Measurements from ENCODE around the gene GRM6. TPM values are rescaled to one million over a fixed set of nuclear protein-coding genes. Genes with fewer than 3 reads are reported as not detected.
A peak's percentile ranks its signal among the peaks of the same experiment; 100 is the strongest.

Gene GRM6
- total RNA-seq = not detected

DNA sequence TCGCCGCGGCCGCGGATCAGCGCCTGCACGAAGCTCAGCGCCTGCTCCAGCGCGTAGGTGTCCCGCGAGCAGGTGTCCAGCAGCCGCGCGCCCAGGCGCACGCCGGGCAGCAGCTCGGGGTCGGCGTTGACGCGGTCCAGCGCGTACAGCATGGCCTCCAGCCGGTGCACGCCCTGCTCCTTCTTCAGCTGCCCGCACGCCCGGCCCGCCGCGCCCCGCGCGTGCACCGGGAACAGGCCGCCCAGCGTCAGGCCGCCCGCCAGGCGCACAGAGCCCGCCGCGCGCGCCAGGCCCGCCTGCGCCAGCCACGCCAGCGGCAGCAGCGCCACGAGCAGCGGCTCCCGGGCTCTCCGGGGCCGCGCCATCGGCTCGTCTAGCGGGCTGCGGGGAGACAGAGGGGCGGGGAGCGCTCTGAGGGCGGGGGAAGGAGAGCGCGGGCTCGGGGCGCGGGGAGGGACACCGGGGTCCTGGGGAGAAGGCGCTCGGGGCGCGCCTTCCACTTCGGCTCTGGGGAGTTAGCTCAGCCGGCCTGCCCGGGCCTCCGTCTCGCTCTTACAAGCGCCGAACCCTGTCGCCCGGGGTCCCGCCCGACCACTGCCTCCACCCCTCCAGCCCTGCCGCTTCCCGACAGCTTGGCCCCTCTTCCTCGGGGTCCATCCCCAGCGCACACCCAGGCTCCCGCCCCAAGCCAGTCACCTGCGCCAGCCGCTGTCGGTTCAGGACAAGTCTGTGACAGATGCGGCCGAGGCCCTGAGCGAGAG is at the start of gene GRM6:
Gene GRM6 (minus strand): TSS at position 741 of the 761 bp plus-strand sequence. CDS start 376 bp downstream, at position 365.
- Mint-ChIP-seq H3K4me3 (no peak within 1 kb of the TSS), H3K9me3 (no peaks in the 10 kb centered on the region)
- DNase-seq = no peak

DNA sequence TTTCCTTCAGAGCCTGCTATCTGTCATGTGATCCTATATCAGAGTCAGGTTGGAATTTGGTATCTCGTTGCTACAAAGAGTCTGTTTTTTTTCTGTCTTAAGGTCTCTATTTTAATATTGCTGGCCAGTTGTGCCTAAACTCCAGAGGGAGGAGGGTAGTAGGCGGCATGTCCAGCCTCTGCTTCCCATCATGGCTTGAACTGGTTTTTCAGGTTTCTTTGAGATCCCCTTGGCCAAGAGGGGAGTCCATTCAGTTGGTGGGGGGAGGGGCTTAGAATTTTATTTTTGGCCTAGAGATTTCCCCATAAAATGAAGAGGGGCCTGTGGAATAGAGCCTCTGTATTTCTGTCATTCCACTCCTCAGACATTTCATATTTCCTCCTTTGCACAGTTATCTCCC is 49.6 kb upstream of the GRM6 start:
- Mint-ChIP-seq H3K4me3 (no peak overlapping the region), H3K36me3 (peaks cover 8% of the 10 kb centered on the region), H3K27me3 (no peaks in the 10 kb centered on the region), H3K4me1 (no peaks in the 10 kb centered on the region), H3K9me3 (peaks cover 37% of the 10 kb centered on the region), H3K27ac (no peak overlapping the region)
- no peak for DNase-seq

More for the DNA sequence above, at the start of gene GRM6:
- H3K4me1 Mint-ChIP-seq = no peaks in the 10 kb centered on the region
- H3K27ac Mint-ChIP-seq = no peak within 1 kb of the TSS
- H3K36me3 Mint-ChIP-seq = no peaks in the 10 kb centered on the region
- H3K27me3 Mint-ChIP-seq = peaks cover 46% of the 10 kb centered on the region

DNA sequence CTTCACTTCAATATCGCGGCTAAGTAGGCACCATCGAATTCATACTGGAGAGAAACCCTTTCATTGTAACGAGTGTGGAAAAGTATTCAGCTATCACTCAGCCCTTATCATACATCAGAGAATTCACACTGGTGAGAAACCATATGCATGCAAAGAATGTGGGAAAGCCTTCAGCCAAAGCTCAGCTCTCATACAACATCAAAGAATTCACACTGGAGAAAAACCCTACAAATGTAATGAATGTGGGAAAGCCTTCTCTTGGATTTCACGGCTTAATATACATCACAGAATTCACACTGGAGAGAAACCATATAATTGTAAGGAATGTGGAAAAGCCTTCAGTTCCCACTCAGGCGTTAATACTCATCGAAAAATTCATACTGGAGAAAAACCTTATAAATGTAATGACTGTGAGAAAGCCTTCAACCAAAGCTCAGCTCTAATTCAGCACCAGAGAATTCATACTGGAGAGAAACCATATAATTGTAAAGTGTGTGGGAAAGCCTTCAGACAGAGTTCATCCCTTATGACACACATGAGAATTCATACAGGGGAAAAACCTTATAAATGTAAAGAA is 38.0 kb upstream of the GRM6 start:
- DNase-seq = no peak
- Mint-ChIP-seq H3K9me3 (peaks cover 75% of the 10 kb centered on the region), H3K36me3 (peaks cover 77% of the 10 kb centered on the region), H3K27ac (no peak overlapping the region), H3K4me1 (no peaks in the 10 kb centered on the region), H3K4me3 (no peak overlapping the region), H3K27me3 (no peaks in the 10 kb centered on the region)

DNA sequence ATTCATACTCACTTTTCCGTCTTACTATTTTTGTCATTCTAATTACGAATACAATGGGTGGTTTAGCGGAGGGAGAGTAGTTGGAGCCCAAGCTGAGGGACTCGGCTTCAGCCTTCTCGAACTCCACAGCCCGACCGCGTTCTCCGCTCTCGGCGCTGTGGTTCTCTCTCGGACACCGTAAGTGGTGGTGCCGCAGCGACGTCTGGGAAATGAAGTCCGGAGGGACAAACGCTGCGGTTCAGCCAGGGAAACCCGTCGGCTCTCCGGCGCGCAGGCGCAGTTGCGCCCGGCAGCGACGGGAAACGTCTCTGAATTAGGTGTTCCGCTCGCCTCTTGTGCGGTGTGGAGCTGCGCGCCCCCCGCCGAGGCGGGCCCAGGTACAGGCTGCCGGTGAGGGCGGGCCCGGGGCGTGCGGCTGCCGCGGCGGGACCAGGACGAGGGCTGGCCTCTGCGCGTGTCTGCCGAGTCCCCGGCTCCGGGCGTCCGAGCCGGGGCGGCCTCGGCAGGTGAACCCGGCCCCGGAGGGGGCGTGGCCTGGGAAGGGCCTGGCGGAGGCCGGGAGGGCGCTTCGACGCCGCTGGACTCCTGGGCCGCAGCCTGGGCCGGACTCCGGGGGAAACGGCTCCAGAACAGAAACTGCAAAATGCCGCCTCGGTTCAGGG is 28.5 kb upstream of the GRM6 start, which contains the start of gene ZNF879:
Gene ZNF879 (plus strand): TSS at position 277 of the 662 bp plus-strand sequence. CDS start 1,201 bp downstream, outside the sequence.
- peaks cover 50% of the 10 kb centered on the region for H3K36me3 Mint-ChIP-seq
- peak; percentile 93 for DNase-seq

DNA sequence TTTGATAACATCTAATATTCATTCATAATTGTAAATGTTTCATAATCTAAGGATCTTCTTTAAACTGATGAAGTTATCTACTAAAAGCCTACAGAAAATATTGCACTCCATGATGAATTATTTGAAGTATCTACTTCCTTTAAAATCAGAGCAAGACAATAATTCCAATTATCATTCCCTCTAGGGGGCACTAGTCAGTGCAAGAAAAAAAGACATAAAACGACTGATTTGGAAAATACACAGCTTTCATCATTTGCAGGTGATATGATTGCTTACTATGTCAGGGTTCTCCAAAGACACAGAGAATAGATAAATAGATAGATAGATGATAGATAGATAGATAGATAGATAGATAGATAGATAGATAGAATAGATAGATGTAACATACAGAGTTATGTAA is 13.5 kb upstream of the GRM6 start:
- Mint-ChIP-seq H3K27me3 (peaks cover 8% of the 10 kb centered on the region), H3K27ac (no peak overlapping the region), H3K4me1 (no peaks in the 10 kb centered on the region), H3K4me3 (no peak overlapping the region), H3K9me3 (peaks cover 40% of the 10 kb centered on the region), H3K36me3 (peaks cover 6% of the 10 kb centered on the region)
- DNase-seq = no peak

More for the DNA sequence above, 28.5 kb upstream of the GRM6 start, which contains the start of gene ZNF879:
- Mint-ChIP-seq H3K27ac (peak within 1 kb of the TSS; percentile 90), H3K27me3 (peaks cover 3% of the 10 kb centered on the region), H3K4me3 (peak within 1 kb of the TSS; percentile 93), H3K4me1 (peaks cover 6% of the 10 kb centered on the region), H3K9me3 (peaks cover 24% of the 10 kb centered on the region)

DNA sequence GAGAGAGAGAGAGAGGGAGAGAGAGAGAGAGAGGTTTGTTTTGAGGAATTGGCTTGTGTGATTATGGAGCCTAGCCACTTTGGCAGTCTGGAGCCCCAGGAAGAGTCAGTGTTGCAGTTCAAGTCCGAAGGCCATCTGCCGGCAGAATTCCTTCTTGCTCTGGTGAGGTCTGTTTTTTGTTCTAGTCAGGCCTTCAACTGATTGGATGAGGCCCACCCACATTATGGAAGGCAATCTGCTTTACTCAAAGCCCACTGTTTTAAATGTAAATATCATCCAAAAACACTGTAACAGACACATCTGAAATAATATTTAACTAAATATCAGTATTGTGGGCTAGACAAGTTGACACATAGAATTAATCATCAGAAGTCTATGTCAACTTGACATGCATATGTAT is 11.4 kb upstream of the GRM6 start:
- Mint-ChIP-seq H3K9me3 (peaks cover 37% of the 10 kb centered on the region), H3K27ac (no peak overlapping the region), H3K27me3 (peaks cover 8% of the 10 kb centered on the region), H3K4me3 (no peak overlapping the region), H3K36me3 (peaks cover 4% of the 10 kb centered on the region), H3K4me1 (no peaks in the 10 kb centered on the region)
- no peak for DNase-seq

DNA sequence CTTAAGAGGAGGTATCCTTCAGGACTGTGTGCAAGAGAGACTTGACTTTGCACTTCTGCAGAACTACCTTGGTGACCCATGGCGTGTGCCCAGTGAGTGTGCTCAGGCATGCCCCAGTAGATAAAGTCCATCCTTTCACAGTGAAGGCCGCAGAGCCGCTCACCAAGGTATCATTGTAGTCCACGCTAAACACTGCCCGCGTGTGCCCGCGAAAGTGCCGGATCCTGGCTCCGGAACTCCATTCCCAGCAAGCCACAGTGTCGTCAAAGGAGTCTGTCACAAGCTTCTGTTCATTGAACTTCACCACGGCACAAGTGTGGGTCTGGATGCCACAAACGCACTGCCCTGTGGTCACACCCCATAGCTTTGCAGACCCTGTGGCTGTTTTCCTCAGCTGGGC is 3.3 kb upstream of the GRM6 start:
- Mint-ChIP-seq H3K36me3 (no peaks in the 10 kb centered on the region), H3K4me3 (no peak overlapping the region)

DNA sequence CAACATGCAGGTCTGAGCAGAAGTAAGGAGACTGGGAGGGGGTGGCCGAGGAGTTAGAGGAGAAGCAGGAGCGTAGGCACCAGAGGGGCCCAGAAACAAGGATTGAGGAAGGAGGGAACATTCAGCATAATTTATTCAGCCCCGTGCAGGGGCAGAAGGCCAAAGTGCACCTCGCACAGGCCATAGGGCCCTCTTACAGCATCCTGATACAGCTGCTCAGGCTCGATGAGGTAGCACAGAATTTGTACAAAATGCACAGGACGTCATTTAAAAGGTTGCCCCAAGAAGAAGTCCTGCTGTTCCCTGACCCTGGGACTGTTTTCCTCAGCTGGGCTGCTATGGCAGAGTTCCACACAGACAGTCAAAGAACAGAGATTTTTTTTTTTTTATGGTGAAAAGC is 2.1 kb upstream of the GRM6 start:
- Mint-ChIP-seq H3K27me3 (peaks cover 46% of the 10 kb centered on the region), H3K4me1 (no peaks in the 10 kb centered on the region), H3K27ac (no peak overlapping the region), H3K4me3 (no peak overlapping the region), H3K36me3 (no peaks in the 10 kb centered on the region), H3K9me3 (peaks cover 2% of the 10 kb centered on the region)
- no peak for DNase-seq

More for the DNA sequence above, 3.3 kb upstream of the GRM6 start:
- Mint-ChIP-seq H3K27ac (no peak overlapping the region), H3K4me1 (no peaks in the 10 kb centered on the region), H3K27me3 (peaks cover 34% of the 10 kb centered on the region), H3K9me3 (peaks cover 2% of the 10 kb centered on the region)
- DNase-seq = no peak

DNA sequence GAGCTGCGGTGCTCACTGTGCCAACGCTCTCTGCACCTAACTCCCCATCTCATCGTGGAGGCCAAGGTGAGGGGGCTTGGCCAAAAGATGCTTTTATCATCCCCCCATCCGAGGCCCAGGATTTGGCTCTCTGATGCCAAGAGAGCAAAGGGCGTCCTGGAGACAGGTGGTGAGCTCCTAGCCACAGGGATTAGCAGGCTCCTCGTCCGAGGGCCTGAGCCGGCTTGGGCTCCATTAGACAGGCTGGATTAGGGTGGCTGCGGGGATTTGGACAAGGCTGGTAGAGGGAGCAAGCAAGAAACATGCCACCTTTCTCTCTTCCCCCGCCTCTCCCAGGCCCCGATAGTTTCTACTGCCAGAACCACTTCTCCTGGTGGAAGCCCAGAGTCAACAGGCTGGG is 1.0 kb upstream of the GRM6 start:
- peaks cover 2% of the 10 kb centered on the region for H3K9me3 Mint-ChIP-seq
- H3K27ac Mint-ChIP-seq = no peak overlapping the region

DNA sequence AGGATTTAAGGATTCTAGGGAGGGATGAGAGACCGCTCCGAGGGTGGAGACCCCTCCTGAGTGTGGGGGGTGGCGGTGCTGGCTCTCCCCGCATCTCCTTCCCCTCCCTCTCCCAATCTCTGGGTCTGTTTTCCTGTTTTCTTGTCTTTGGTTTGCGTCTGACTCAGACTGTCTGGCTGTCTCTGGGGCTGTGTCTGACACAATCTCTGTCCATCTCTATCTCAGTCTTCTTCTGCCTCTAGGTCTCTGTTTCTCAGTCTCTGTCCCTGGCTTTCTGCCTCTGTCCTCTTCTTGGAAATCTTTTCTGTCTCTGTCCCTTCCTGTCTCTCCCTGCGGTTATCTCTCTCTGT is 196 bp upstream of the GRM6 start:
- no peak overlapping the region for H3K4me3 Mint-ChIP-seq
- H3K9me3 Mint-ChIP-seq = no peaks in the 10 kb centered on the region
- H3K27ac Mint-ChIP-seq = no peak overlapping the region
- DNase-seq = no peak
- no peaks in the 10 kb centered on the region for H3K4me1 Mint-ChIP-seq
- H3K36me3 Mint-ChIP-seq = no peaks in the 10 kb centered on the region
- H3K27me3 Mint-ChIP-seq = peaks cover 50% of the 10 kb centered on the region

More for the DNA sequence above, 1.0 kb upstream of the GRM6 start:
- no peak for DNase-seq
- Mint-ChIP-seq H3K4me3 (no peak overlapping the region), H3K36me3 (no peaks in the 10 kb centered on the region), H3K27me3 (peaks cover 53% of the 10 kb centered on the region), H3K4me1 (no peaks in the 10 kb centered on the region)

DNA sequence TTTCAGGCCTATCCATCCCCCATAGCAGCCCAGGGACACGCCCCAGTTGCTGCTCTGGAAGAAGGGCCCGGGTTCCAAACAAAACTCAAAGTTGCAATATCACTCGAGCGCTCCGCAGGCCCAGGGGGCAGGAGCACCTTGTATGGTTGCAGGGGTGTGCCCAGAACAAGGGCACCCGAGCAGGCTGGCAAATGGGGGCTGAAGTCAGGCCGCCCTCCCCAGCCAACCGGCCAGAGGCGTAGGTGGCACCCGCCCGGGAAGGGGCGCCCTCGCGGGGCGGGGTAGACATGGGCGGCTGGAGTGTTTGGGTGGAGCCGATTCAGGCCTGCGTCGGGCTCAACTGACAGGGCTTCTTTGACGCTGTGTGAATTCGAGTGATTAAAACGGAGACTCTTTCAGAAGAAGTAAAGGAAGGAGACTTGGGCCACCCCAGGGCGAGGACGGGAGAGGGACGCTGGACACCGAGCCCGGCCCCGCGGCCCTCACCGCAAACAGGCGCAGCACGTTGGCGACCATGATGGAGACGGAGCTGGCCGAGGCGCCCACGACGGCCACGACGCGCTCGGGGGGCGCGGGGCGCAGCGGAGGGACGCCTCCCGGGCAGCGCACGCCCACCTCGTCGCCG is 1.1 kb downstream of the GRM6 start:
- DNase-seq = no peak
- Mint-ChIP-seq H3K27me3 (peaks cover 46% of the 10 kb centered on the region), H3K4me1 (no peaks in the 10 kb centered on the region), H3K4me3 (no peak overlapping the region), H3K36me3 (no peaks in the 10 kb centered on the region), H3K27ac (no peak overlapping the region), H3K9me3 (no peaks in the 10 kb centered on the region)

DNA sequence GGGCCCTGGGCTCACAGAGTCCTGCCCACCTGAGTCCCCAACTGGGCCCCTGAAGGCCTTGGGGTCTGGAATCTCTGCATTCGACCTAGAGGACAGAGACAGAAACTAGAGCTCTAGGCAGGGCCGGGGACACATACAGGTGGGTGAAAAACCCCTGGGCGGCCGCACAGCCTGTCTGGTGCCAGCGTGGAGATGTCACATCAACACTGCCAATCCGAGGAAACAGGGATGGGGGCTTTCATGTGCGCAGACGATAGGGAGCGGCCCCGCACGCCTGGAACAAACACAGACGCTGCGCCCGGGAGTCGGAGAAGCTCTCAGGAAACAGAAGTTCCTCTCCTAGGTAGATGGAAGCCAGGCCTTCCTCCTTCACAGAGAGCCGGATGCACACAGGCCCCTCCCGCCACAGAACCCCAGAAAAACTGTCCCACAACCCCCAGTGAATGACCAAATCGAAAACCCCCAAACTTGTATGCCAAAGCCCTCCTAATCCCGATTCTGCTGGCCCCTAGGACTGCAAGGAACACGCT is 1.8 kb downstream of the GRM6 start:
- H3K36me3 Mint-ChIP-seq = no peaks in the 10 kb centered on the region
- no peak overlapping the region for H3K4me3 Mint-ChIP-seq
- no peaks in the 10 kb centered on the region for H3K9me3 Mint-ChIP-seq
- DNase-seq = no peak
- peaks cover 46% of the 10 kb centered on the region for H3K27me3 Mint-ChIP-seq
- no peaks in the 10 kb centered on the region for H3K4me1 Mint-ChIP-seq
- no peak overlapping the region for H3K27ac Mint-ChIP-seq

DNA sequence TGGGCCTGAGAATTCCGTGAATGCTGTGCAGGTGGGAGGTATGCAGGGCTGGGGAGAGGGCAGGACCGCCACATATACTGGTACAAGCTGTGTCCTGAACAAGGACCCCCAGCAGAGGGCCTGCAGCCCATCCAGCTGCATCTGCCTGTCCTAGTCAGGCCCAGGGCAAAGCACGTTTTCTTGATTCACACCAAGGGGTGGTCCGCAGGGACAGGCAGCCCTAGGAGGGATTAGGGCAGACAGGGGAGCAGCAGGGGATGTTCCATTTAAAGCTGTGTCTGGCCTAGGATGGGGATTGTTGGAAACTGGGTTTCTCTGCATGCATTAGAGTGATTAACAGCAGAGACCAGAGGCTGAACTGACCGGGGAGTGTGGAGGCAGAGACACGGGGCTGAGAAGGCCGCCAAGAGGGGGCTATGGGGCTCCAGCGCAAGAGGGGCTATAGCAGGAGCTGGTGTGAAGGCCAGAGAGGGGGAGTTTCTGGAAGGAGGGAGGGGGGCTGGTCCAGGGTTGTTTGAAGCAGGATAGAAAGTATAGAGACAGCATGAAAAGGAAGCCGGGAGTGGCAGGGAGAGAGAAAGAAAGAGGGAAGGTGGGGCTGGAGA is 2.7 kb downstream of the GRM6 start:
- DNase-seq = no peak
- H3K27ac Mint-ChIP-seq = no peak overlapping the region
- no peaks in the 10 kb centered on the region for H3K4me1 Mint-ChIP-seq
- no peak overlapping the region for H3K4me3 Mint-ChIP-seq
- peaks cover 46% of the 10 kb centered on the region for H3K27me3 Mint-ChIP-seq
- H3K36me3 Mint-ChIP-seq = no peaks in the 10 kb centered on the region
- H3K9me3 Mint-ChIP-seq = peaks cover 1% of the 10 kb centered on the region

DNA sequence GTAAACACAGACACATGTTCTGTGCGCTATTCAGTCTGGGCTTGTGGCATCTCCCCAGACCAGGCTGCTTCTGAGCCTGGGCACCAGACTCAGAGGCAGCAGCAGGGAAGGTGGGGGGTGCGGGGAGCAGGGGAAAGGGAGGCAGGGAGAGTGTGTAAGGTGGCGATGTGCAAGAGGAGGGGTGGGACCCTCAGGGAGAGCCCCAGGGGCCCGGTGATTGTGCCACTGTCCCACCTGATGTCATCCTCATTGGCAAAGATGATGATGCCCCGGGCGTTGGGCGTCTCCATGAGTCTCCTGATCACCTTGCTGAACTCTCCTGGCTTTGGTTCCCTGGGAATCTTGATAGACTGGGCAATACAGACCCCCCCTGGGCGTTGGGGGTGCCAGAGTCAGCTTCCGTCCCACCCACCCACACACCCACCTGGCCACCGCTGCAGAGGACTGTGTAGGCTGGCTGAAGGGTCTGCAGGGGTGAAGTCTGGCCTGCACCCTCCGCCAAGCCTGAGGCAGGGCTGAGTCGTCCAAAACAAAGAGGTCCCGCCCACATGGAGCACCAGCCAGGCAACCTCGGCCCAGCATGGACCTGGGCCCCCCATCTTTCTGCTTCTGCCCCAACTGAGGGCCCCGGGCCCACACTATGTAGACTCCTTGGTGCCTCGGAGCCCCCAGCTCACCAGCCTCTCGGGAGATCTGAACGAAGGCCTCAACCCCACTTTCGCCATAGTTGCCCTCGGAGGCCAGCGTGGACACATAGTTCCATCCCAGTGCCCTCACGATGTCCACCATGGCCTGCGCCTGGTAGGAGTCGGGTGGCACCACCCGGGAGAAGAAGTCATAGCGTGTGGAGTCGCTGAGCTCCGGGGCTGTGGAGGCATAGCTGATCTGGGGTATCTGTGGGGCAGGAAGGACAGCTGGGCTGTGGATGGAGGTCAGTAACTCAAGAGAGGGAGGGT is 3.7 kb downstream of the GRM6 start:
- no peak for DNase-seq
- H3K36me3 Mint-ChIP-seq = no peaks in the 10 kb centered on the region
- H3K4me1 Mint-ChIP-seq = no peaks in the 10 kb centered on the region
- H3K4me3 Mint-ChIP-seq = no peak overlapping the region
- H3K27me3 Mint-ChIP-seq = peaks cover 41% of the 10 kb centered on the region
- H3K27ac Mint-ChIP-seq = no peak overlapping the region
- peaks cover 3% of the 10 kb centered on the region for H3K9me3 Mint-ChIP-seq

All from activated naive CD8-positive, alpha-beta T cell treated with anti-CD3 and anti-CD28 coated beads for 36 hours (primary cell).